DOHH2 (cell line): ENCODE data around the gene AREG.

Source experiments
- CTCF ChIP-seq: fragments of 200-600 bp; sonication (generic); IDR thresholded peaks from one replicate; pipeline ENCODE4 v1.5.1; 2014; ENCODE audit warnings: antibody characterized with exemption, mild to moderate bottlenecking, low read depth, low read length; ENCODE audit not compliant: poor library complexity, severe bottlenecking
- EZH2phosphoT487 ChIP-seq: fragments of 200-600 bp; sonication (generic); IDR thresholded peaks from 2 replicates; pipeline ENCODE4 v1.6.1; 2017; ENCODE audit warnings: borderline replicate concordance, mild to moderate bottlenecking, antibody characterized with exemption, low read length, moderate library complexity, mixed read lengths

DNA sequence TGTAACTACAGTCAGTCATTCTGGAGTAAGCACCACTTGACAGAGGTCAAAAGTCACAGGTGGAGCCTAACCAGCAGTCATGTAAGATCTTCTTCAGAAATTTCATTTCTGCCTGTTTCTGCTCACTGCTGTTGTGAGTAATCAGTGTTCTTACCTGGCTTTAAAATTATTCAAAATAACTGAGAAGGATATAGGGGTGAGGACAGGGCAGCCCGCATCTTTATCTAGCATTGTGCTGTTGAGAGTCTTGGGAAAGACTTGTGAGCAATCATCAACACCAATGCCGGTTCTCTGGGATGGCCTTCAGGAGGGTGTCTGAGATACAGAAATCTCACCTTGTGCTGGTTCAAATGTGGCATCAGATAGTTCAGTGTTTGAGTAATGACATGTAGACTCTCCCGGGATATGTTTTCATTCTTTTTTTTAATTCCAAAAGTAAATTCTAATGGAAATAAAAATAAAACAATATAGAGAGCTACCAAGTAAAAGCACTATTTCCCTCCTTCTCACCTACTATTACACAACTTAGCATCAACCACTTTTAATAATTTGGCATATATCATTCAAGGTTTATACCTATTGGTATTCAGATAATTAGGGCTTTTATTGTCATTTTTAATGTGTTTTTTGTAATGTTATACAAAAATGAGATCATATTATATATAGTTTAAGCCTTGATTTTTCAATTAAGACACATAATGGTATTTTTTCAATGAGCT is 37.1 kb downstream of the AREG start:
- TF ChIP-seq CTCF (no peak), EZH2phosphoT487 (no peak)
